HepG2 (cell line): Measurements from ENCODE around the gene RWDD4. TPM values are rescaled to one million over a fixed set of nuclear protein-coding genes. Genes with fewer than 3 reads are reported as not detected.

Experiments used
- ATAC-seq: fragments of 200-7000 bp; cut with Tn5 transposase; 3 replicates; pipeline ENCODE4 v1.9.1; 2020; ENCODE audit warnings: mild to moderate bottlenecking, moderate library complexity
- BruUV-seq: library from RNA; stranded (reverse); fragments of 400-500 nt; replicated peaks from 2 replicates; lab custom pipeline; 2021; lab: Mats Ljungman, UMichigan
- CTCF ChIA-PET: fragments of 300-600 bp; formaldehyde crosslinking; extraction: SDS; loops from one replicate; lab custom pipeline; 2021; ENCODE audit warnings: low total read pairs, inconsistent platforms, low intra/inter-chr PET ratio; lab: Yijun Ruan, JAX
- POLR2A ChIA-PET: fragments of 350-600 bp; sonication (Branson Sonifier 250); formaldehyde crosslinking; loops from one replicate; lab custom pipeline; 2020; ENCODE audit warnings: antibody characterized with exemption, inconsistent platforms; lab: Yijun Ruan, JAX
- DNase-seq: peaks from one replicate; pipeline ENCODE4 v3.0.0-alpha.2; 2015; ENCODE audit warnings: low spot score
- FAIRE-seq: peaks from 3 replicates; lab custom pipeline; 2011; peaks lifted over from hg19 to GRCh38; lab: Jason Lieb, UNC
- H2AFZ ChIP-seq: one replicate; pipeline ENCODE4 v1.6.1; 2011; ENCODE audit warnings: low read length, inconsistent platforms
- H3K27ac ChIP-seq: fragments of 300-600 bp; 3 replicates; pipeline ENCODE4 v1.8.0; 2011; ENCODE audit warnings: mixed run types, mild to moderate bottlenecking, mixed read lengths, low read length, inconsistent platforms; ENCODE audit not compliant: insufficient read depth; ENCODE audit errors: extremely low read length
- H3K27me3 ChIP-seq, 2 experiments: fragments of 200-600 bp in 1 of 2; 2 replicates in 1 of 2; 3 replicates in 1 of 2; pipeline versions ENCODE4 v1.6.0 to v1.8.0; 2011; ENCODE audit warnings: low read length in 2 of 2, mild to moderate bottlenecking in 2 of 2, moderate library complexity in 2 of 2, inconsistent platforms in 1 of 2; ENCODE audit not compliant: insufficient read depth in 2 of 2, control insufficient read depth in 1 of 2
- H3K36me3 ChIP-seq, 2 experiments: fragments of 200-600 bp in 1 of 2; replicated peaks in 1 of 2; 2 replicates in 1 of 2; 3 replicates in 1 of 2; pipeline versions ENCODE4 v1.5.1 to v1.8.0; 2011; ENCODE audit warnings: low read length in 2 of 2, inconsistent platforms in 1 of 2; ENCODE audit not compliant: insufficient read depth in 2 of 2, control insufficient read depth in 1 of 2
- H3K4me1 ChIP-seq: 2 replicates; pipeline ENCODE4 v1.5.1; 2012; ENCODE audit warnings: low read length, inconsistent platforms; ENCODE audit not compliant: insufficient read depth
- H3K4me2 ChIP-seq: 2 replicates; pipeline ENCODE4 v1.6.0; 2011; ENCODE audit warnings: low read depth, low read length, inconsistent platforms
- H3K4me3 ChIP-seq, 3 experiments: fragments of 200-600 bp in 1 of 3; sonication (generic), shearing (Covaris generic) in 1 of 3; replicated peaks in 1 of 3; 2 replicates each; pipeline ENCODE4 v1.5.1; 2011 to 2016; ENCODE audit warnings: low read length in 3 of 3, inconsistent platforms in 2 of 3, low read depth in 2 of 3, mild to moderate bottlenecking in 2 of 3, control low read depth in 1 of 3, mixed read lengths in 1 of 3; ENCODE audit not compliant: insufficient read depth in 1 of 3
- H3K79me2 ChIP-seq: one replicate; pipeline ENCODE4 v1.6.1; 2011; ENCODE audit warnings: low read length, inconsistent platforms; ENCODE audit not compliant: insufficient read depth
- H3K9ac ChIP-seq: 2 replicates; pipeline ENCODE4 v1.6.0; 2011; ENCODE audit warnings: mild to moderate bottlenecking, low read depth, low read length, inconsistent platforms; ENCODE audit not compliant: insufficient read depth
- H3K9me3 ChIP-seq: 2 replicates; pipeline ENCODE4 v1.5.1; 2012; ENCODE audit warnings: mild to moderate bottlenecking, low read length
- H4K20me1 ChIP-seq: 2 replicates; pipeline ENCODE4 v1.6.0; 2011; ENCODE audit warnings: inconsistent platforms, mild to moderate bottlenecking, low read length, moderate library complexity; ENCODE audit not compliant: insufficient read depth
- MAFK ChIP-seq, 2 experiments: IDR thresholded peaks in 1 of 2; conservative IDR thresholded peaks in 1 of 2; 2 replicates each; pipeline ENCODE4 v1.6.1; 2011; ENCODE audit warnings: improper control_type of control experiment in 2 of 2, low read length in 2 of 2
- MZF1 ChIP-seq: sonication (generic); formaldehyde crosslinking; IDR thresholded peaks from 2 replicates; pipeline ENCODE4 v1.8.1; 2023; ENCODE audit warnings: mild to moderate bottlenecking, missing genetic modification reagents, borderline replicate concordance
- NR2C2 ChIP-seq: sonication (generic); formaldehyde crosslinking; IDR thresholded peaks from 2 replicates; pipeline ENCODE4 v1.4.0; 2020; ENCODE audit warnings: missing genetic modification reagents, mild to moderate bottlenecking, moderate library complexity, borderline replicate concordance
- RCOR2 ChIP-seq: IDR thresholded peaks from 2 replicates; pipeline ENCODE4 v1.6.1; 2016; ENCODE audit warnings: missing biosample characterization, missing genetic modification reagents
- ZNF12 ChIP-seq: sonication (generic); formaldehyde crosslinking; IDR thresholded peaks from 2 replicates; pipeline ENCODE4 v1.5.0; 2020; ENCODE audit warnings: missing genetic modification reagents
- ZNF331 ChIP-seq: sonication (generic); formaldehyde crosslinking; IDR thresholded peaks from 2 replicates; pipeline ENCODE4 v1.4.0; 2020; ENCODE audit warnings: missing genetic modification reagents
- ZNF496 ChIP-seq: sonication (generic); formaldehyde crosslinking; IDR thresholded peaks from 2 replicates; pipeline ENCODE4 v1.8.1; 2023; ENCODE audit warnings: mild to moderate bottlenecking, moderate library complexity, missing genetic modification reagents; ENCODE audit not compliant: insufficient replicate concordance
- ZNF672 ChIP-seq: sonication (generic); formaldehyde crosslinking; IDR thresholded peaks from 2 replicates; pipeline ENCODE4 v1.8.1; 2022; ENCODE audit warnings: missing genetic modification reagents
- ZNF788 ChIP-seq: sonication (generic); formaldehyde crosslinking; IDR thresholded peaks from 2 replicates; pipeline ENCODE4 v1.5.0; 2020; ENCODE audit warnings: mild to moderate bottlenecking, missing genetic modification reagents, borderline replicate concordance
- ZNF792 ChIP-seq: IDR thresholded peaks from 2 replicates; pipeline ENCODE4 v1.6.1; 2016
- WGBS: methylation state at CpG from one replicate; pipeline ENCODE4 v1.1.6; 2017; ENCODE audit warnings: low lambda C conversion rate; 5-methylcytosine and 5-hydroxymethylcytosine counted together
- in situ Hi-C: cut with HindIII; loops from 2 replicates; pipeline ENCODE4 v1.10.0; 2017; ENCODE audit warnings: low pct_unique_long_range_greater_than_20kb; ENCODE audit not compliant: extremely low pct_ligation_motif_present
- intact Hi-C: fragments of 100-400 bp; cut with micrococcal nuclease; formaldehyde crosslinking; loops from one replicate; pipeline ENCODE4 v1.10.0; 2022; ENCODE audit not compliant: unreplicated experiment
- polyA plus RNA-seq, 8 experiments: library from polyadenylated mRNA; depleted of rRNA in 3 of 8; stranded (reverse) in 7 of 8; unstranded in 1 of 8; fragments of >200 nt; fragmentation: Illumina TruSeq in 4 of 8; extraction: Trizol in 4 of 8; gene quantifications; 2 replicates each; pipeline versions ENCODE4 v1.2.1 to v1.2.3, GENCODE V29; 2011 to 2016; ENCODE audit warnings: low read depth in 4 of 8, missing spikeins in 1 of 8, mixed read lengths in 1 of 8; ENCODE audit not compliant: insufficient read depth in 1 of 8
- total RNA-seq, 5 experiments: library from RNA; depleted of rRNA; stranded (reverse); fragments of >200 nt; fragmentation: Illumina TruSeq; extraction: Trizol; gene quantifications; 2 replicates each; pipeline ENCODE4 v1.2.3, GENCODE V29; 2016; ENCODE audit warnings: low read depth in 1 of 5
- TF ChIP-seq, protein P1 (sequence below): sonication (generic); formaldehyde crosslinking; IDR thresholded peaks from 2 replicates; pipeline ENCODE4 v1.4.0; 2020; ENCODE audit warnings: mild to moderate bottlenecking, missing genetic modification reagents

Gene RWDD4
- total and polyA plus RNA-seq, 2 of the 13 experiments (the other 11 are each of a cell fraction or from before 2014, with no cell fraction given): 10.2 to 25.4 TPM

DNA sequence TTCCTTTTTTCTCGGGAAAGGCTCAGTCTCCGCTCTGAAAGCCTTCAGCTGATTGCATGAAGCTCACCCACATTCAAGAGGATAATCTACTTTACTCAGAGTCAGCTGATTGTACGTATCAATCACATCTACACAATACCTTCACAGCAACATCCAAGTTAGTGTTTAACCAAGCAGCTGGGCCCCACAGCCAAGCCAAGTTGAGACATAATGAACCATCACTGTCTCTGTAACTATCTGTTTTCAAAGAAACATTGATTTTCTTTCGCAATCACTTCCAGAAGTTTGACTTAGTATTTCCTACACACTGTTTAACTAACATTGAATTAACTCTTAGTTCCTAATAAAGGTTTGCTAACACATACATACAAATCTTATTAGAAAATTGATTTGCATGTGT, 40.3 kb downstream of the RWDD4 start (continued):
- TF ChIP-seq NR2C2 (peak; percentile 36; the same call in 1 of the 2 replicates), ZNF672 (CRISPR knock-in tag) (no peak), RCOR2 (peak; percentile 69; the same call in 1 of the 2 replicates), ZNF496 (CRISPR knock-in tag) (no peak), ZNF12 (CRISPR knock-in tag) (0 out of 2 replicates have a peak, but pooled peaks have one; percentile 46), MAFK (conservative IDR thresholded peaks at IDR 0.05 in 1 of 2, IDR thresholded peaks at IDR 0.05 in 1 of 2; ENCODE audit: low read length in 2 of 2) (peak; percentile 24 to 49; a peak in 3 of 4 replicates), ZNF788 (CRISPR knock-in tag) (peak; percentile 51; the same call in 1 of the 2 replicates), ZNF792 (CRISPR knock-in tag) (peak; percentile 67; the same call in 1 of the 2 replicates), ZNF331 (CRISPR knock-in tag) (peak; percentile 75; the same call in 1 of the 2 replicates)

DNA sequence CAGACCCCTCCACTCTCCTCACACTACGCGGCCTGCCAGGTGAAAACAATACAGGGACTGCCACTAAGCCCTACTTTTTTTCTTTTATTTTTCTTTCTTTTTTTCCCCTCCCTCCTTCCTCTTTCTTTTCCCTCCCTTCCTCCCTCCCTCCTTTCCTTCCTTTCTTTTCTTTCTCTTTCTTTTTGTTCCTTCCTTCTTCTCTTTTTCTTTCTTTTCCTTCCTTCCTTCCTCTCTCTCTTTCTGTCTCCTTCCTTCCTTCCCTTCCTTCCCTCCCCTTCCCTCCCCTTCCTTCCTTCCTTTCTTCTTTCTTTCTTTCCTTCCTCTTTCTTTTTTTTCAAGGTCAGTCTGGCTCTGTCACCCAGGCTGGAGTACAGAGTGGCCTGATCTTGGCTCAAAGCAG, 41.9 kb downstream of the RWDD4 start:
- CTCF ChIA-PET: no interaction called here
- ATAC-seq (no peak), FAIRE-seq (no peak)

More for the DNA sequence above, 41.9 kb downstream of the RWDD4 start:
- 100% methylated on average over 2 of the region's 2 CpGs for WGBS
- Histone ChIP-seq H3K4me2 (peak overlapping the region; percentile 91; the same call in 1 of the 2 replicates), H3K27me3 (no peaks in the 10 kb centered on the region), H3K9me3 (no peaks in the 10 kb centered on the region), H3K4me3 (no peak overlapping the region), H2AFZ (no peak overlapping the region), H3K9ac (no peak overlapping the region), H3K36me3 (no peaks in the 10 kb centered on the region), H3K4me1 (peaks cover 45% of the 10 kb centered on the region), H3K27ac (no peak overlapping the region), H3K79me2 (no peaks in the 10 kb centered on the region), H4K20me1 (no peaks in the 10 kb centered on the region)
- no peak for TF ChIP-seq MZF1 (CRISPR knock-in tag)
- TF ChIP-seq, protein P1, sequence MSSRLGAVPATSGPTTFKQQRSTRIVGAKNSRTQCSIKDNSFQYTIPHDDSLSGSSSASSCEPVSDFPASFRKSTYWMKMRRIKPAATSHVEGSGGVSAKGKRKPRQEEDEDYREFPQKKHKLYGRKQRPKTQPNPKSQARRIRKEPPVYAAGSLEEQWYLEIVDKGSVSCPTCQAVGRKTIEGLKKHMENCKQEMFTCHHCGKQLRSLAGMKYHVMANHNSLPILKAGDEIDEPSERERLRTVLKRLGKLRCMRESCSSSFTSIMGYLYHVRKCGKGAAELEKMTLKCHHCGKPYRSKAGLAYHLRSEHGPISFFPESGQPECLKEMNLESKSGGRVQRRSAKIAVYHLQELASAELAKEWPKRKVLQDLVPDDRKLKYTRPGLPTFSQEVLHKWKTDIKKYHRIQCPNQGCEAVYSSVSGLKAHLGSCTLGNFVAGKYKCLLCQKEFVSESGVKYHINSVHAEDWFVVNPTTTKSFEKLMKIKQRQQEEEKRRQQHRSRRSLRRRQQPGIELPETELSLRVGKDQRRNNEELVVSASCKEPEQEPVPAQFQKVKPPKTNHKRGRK (CRISPR knock-in tag): peak; percentile 94
- no peak for DNase-seq
- POLR2A ChIA-PET: no interaction called here
- in situ Hi-C loops (no loop called here), intact Hi-C loops (loop anchor here (5.0 kb wide), 1 partner anchor 105 kb away; no protein-coding TSS in a partner anchor)
- BruUV-seq: no TSS peak
